BLaER1 (cell line): ENCODE data around the gene NDST1.
A peak's percentile ranks its signal among the peaks of the same experiment; 100 is the strongest.

Source experiments
- H3K27ac ChIP-seq: shearing (Covaris generic); formaldehyde crosslinking; 2 replicates; pipeline ENCODE4 v1.8.1; 2022
- H3K27me3 ChIP-seq: shearing (Covaris generic); formaldehyde crosslinking; 2 replicates; pipeline ENCODE4 v1.8.1; 2022
- H3K36me3 ChIP-seq: shearing (Covaris generic); formaldehyde crosslinking; 2 replicates; pipeline ENCODE4 v1.8.1; 2022
- H3K4me1 ChIP-seq: shearing (Covaris generic); formaldehyde crosslinking; 2 replicates; pipeline ENCODE4 v1.8.1; 2022
- H3K4me2 ChIP-seq: shearing (Covaris generic); formaldehyde crosslinking; 2 replicates; pipeline ENCODE4 v1.8.1; 2022
- H3K4me3 ChIP-seq: shearing (Covaris generic); formaldehyde crosslinking; 2 replicates; pipeline ENCODE4 v1.8.1; 2022
- H3K9ac ChIP-seq: shearing (Covaris generic); formaldehyde crosslinking; 2 replicates; pipeline ENCODE4 v1.8.1; 2022
- H3K9me3 ChIP-seq: shearing (Covaris generic); formaldehyde crosslinking; 2 replicates; pipeline ENCODE4 v1.8.1; 2022
- H4K20me1 ChIP-seq: shearing (Covaris generic); formaldehyde crosslinking; 2 replicates; pipeline ENCODE4 v1.8.1; 2022
- Cebpa-rat ChIP-seq: shearing (Covaris generic); IDR thresholded peaks from 2 replicates; pipeline ENCODE4 v1.8.1; 2022

Gene NDST1

GRCh38 chr5:150479416-150479815 is 28.5 kb upstream of the NDST1 start:
- H3K27me3 ChIP-seq: no peaks in the 10 kb centered on the region
- H3K4me3 ChIP-seq: no peak overlapping the region
- no peaks in the 10 kb centered on the region for H4K20me1 ChIP-seq
- no peak overlapping the region for H3K4me2 ChIP-seq
- no peaks in the 10 kb centered on the region for H3K36me3 ChIP-seq
- H3K9me3 ChIP-seq: no peaks in the 10 kb centered on the region
- TF ChIP-seq Cebpa-rat: no peak
- no peak overlapping the region for H3K9ac ChIP-seq
- peaks cover 23% of the 10 kb centered on the region for H3K4me1 ChIP-seq
- H3K27ac ChIP-seq: no peak overlapping the region

- no peaks in the 10 kb centered on the region for H3K36me3 ChIP-seq
- peaks cover 17% of the 10 kb centered on the region for H3K4me1 ChIP-seq
- no peaks in the 10 kb centered on the region for H3K27me3 ChIP-seq
- H3K4me3 ChIP-seq: no peak overlapping the region
- no peak overlapping the region for H3K9ac ChIP-seq
- no peak overlapping the region for H3K4me2 ChIP-seq
- H4K20me1 ChIP-seq: no peaks in the 10 kb centered on the region
- no peak for TF ChIP-seq Cebpa-rat
- no peak overlapping the region for H3K27ac ChIP-seq
- H3K9me3 ChIP-seq: no peaks in the 10 kb centered on the region
Measured at GRCh38 chr5:150481708-150481965, 26.3 kb upstream of the NDST1 start.

GRCh38 chr5:150481972-150482406 is 25.9 kb upstream of the NDST1 start:
- peaks cover 2% of the 10 kb centered on the region; the same call in 1 of the 2 replicates for H4K20me1 ChIP-seq
- no peak overlapping the region for H3K9ac ChIP-seq
- H3K4me2 ChIP-seq: no peak overlapping the region
- H3K36me3 ChIP-seq: no peaks in the 10 kb centered on the region
- no peaks in the 10 kb centered on the region for H3K9me3 ChIP-seq
- no peak for TF ChIP-seq Cebpa-rat
- no peaks in the 10 kb centered on the region for H3K27me3 ChIP-seq
- H3K27ac ChIP-seq: no peak overlapping the region
- H3K4me1 ChIP-seq: peaks cover 15% of the 10 kb centered on the region
- H3K4me3 ChIP-seq: no peak overlapping the region

- no peak for TF ChIP-seq Cebpa-rat
- peak overlapping the region; percentile 92 for H3K27ac ChIP-seq
- H4K20me1 ChIP-seq: peaks cover 34% of the 10 kb centered on the region
Measured at GRCh38 chr5:150484964-150485692, 22.8 kb upstream of the NDST1 start.

GRCh38 chr5:150485693-150486401 is 22.1 kb upstream of the NDST1 start:
- peaks cover 41% of the 10 kb centered on the region for H4K20me1 ChIP-seq
- peak overlapping the region; percentile 86 for H3K4me2 ChIP-seq
- H3K9me3 ChIP-seq: no peaks in the 10 kb centered on the region
- TF ChIP-seq Cebpa-rat: no peak
- no peaks in the 10 kb centered on the region for H3K27me3 ChIP-seq
- H3K4me1 ChIP-seq: peaks cover 45% of the 10 kb centered on the region
- peak overlapping the region; percentile 95 for H3K9ac ChIP-seq
- H3K36me3 ChIP-seq: 0 out of 2 replicates have a peak, but pooled peaks cover 6% of the 10 kb centered on the region
- peak overlapping the region; percentile 86 for H3K4me3 ChIP-seq
- peak overlapping the region; percentile 92 for H3K27ac ChIP-seq

More at GRCh38 chr5:150484964-150485692, 22.8 kb upstream of the NDST1 start:
- peak overlapping the region; percentile 86 for H3K4me3 ChIP-seq
- H3K9ac ChIP-seq: peak overlapping the region; percentile 95
- H3K4me1 ChIP-seq: peaks cover 38% of the 10 kb centered on the region
- H3K27me3 ChIP-seq: no peaks in the 10 kb centered on the region
- peak overlapping the region; percentile 86 for H3K4me2 ChIP-seq
- no peaks in the 10 kb centered on the region for H3K9me3 ChIP-seq
- 0 out of 2 replicates have a peak, but pooled peaks cover 2% of the 10 kb centered on the region for H3K36me3 ChIP-seq

- peaks cover 48% of the 10 kb centered on the region for H4K20me1 ChIP-seq
- peak overlapping the region; percentile 95 for H3K9ac ChIP-seq
- H3K4me3 ChIP-seq: peak overlapping the region; percentile 86
- H3K27ac ChIP-seq: peak overlapping the region; percentile 92
- H3K4me1 ChIP-seq: peaks cover 53% of the 10 kb centered on the region
- H3K4me2 ChIP-seq: peak overlapping the region; percentile 86
- no peak for TF ChIP-seq Cebpa-rat
- no peaks in the 10 kb centered on the region for H3K9me3 ChIP-seq
- H3K27me3 ChIP-seq: no peaks in the 10 kb centered on the region
- H3K36me3 ChIP-seq: peaks cover 8% of the 10 kb centered on the region
Measured at GRCh38 chr5:150486402-150487198, 21.3 kb upstream of the NDST1 start.

GRCh38 chr5:150487199-150488061 is 20.5 kb upstream of the NDST1 start:
- H3K4me3 ChIP-seq: peak overlapping the region; percentile 86
- no peak overlapping the region for H3K27ac ChIP-seq
- H3K4me1 ChIP-seq: peaks cover 59% of the 10 kb centered on the region
- H3K36me3 ChIP-seq: peaks cover 14% of the 10 kb centered on the region
- peak overlapping the region; percentile 86 for H3K4me2 ChIP-seq
- H3K9me3 ChIP-seq: no peaks in the 10 kb centered on the region
- peaks cover 57% of the 10 kb centered on the region for H4K20me1 ChIP-seq
- peak overlapping the region; percentile 95 for H3K9ac ChIP-seq
- no peak for TF ChIP-seq Cebpa-rat
- H3K27me3 ChIP-seq: no peaks in the 10 kb centered on the region

GRCh38 chr5:150488519-150489359 is 19.2 kb upstream of the NDST1 start:
- Histone ChIP-seq H4K20me1 (peaks cover 69% of the 10 kb centered on the region), H3K27ac (no peak overlapping the region), H3K4me1 (peaks cover 59% of the 10 kb centered on the region), H3K4me3 (no peak overlapping the region), H3K9ac (no peak overlapping the region), H3K36me3 (peaks cover 19% of the 10 kb centered on the region), H3K9me3 (no peaks in the 10 kb centered on the region), H3K4me2 (peak overlapping the region; percentile 86), H3K27me3 (no peaks in the 10 kb centered on the region)
- TF ChIP-seq Cebpa-rat: no peak
